DMS114 treated with DMSO at 0.1 percent for 48 hours (cell line): Measurements from ENCODE around the gene TPPP2.

Experiments used
- DNase-seq: peaks from one replicate; lab custom pipeline; 2025; ENCODE audit not compliant: unreplicated experiment; lab: John Stamatoyannopoulos, UW

The TPPP2 gene

DNA sequence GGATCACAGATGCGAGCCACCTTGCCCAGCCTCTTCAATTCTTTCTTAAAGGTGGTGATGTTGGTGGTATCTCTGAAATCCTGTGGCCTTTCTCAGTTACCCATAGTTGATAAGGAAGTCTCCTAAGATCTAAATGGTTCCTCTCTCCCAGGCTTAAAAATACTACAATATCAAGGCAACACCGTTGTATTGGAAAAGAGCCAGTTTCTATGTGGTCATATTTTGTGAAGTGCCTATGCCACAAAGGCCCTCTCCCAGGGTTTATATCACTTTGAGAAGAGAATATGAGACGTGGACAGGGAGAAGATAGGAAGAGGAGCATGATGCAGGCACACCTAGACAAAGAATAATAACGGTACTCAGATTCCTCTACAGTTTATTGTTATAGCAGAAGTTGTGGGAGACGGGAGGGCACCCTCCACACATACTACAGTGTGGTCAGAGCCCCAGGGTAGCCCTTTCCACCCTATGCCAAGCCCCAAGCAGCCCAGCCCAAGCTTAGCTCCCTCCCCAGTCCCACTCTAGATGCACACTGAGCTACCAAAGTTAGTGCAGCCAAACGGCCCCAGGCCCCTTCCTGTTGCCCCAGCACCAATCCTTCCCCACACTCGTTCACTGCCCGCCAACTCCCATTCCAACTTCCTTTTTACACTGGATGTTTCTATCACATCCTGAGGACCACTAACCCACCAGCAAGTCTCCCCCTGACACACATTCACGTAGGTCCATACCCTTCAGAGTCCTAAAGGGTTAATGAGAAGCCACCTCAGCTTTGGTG is 13.4 kb upstream of the TPPP2 start:
- DNase-seq = no peak

DNA sequence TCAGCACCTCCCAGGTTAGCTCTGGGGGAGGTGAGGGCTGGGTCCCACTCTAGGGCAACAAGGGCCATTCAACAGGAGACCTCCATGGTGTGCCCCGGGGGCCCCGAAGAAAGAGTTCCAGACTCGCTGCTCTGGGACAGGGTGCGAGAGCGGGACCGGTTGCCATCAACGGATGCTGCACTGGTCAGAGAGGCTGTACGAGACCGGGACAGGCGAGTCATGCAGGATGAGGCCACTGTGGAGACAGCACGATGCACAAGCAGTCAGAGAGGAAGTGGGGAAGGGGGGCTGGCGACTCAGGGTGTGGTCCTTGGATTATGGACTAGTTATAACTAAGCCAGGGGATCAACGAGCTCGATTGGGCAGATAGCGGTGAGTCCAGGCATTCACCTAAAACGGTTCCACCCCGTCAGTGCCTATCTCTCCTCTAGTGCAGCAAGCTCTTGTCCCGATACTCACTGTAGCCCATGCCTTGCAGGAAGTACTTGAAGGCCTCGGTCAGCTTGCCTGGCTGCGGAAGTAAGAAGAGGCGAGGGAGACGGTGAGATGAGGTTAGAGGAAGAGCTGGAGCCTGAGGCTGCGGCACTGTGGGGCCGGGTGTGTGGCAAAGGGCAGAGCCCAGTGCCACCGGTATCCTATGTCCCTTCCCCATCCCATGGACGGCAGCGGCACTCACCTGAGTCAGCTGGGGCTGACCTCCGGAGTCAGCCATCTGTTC is 12.3 kb upstream of the TPPP2 start:
- no peak for DNase-seq

DNA sequence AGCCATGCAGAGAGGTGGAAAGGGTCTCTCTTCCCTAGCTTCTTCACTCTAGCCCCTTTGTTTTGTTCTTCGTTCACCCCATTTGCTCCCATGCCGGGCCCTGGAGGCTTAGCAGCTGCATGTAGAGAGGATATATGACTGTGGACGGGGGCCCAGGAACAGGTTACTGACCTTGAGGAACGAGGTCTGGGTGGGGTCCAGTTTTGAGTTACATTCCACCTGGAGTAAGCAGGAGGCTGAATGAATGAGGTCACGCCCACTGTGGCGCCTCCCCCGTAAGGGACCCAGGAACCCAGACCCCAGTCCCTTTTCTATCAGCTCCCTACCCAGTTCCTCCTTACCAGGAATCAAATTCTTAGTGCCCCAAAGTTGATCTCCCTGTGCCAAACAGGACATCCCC is 11.7 kb upstream of the TPPP2 start:
- no peak for DNase-seq

DNA sequence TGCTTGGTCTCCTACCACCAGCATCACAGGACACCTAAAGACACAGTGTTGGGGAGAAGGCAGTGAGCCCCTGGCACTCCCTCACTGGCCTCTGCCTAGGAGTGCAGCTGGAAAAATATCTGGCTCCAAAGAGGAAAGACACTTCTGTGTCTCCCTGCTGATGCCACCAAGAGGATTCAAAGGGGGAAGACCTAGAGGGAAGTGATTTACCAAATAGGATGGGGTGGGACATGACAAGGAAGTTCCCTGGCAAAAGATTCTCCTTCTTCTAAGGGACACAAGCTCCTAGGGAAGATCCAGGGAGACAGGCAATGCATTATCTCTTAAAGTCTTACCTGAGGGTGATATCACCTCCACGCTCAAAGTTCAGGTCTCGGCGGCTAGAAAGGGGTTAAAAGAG is 11.2 kb upstream of the TPPP2 start:
- DNase-seq = no peak

DNA sequence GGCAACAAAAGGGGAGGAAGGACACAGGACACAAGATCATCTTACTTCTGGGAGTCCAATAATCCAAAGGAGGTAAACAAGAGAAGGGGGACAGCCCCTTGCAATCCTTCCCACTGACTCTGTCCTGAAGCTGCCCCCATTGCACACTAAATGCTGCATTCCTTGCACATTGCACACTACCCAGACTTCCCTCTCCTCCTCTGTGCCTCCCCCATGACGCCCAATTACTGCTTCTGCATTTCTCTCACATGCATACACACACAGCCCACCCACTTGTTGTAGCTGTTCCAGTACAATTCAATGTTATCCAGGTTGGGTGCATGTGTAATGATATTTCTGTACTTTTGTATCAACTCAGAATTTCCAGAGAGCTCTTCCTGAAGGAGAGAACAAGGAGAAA is 10.7 kb upstream of the TPPP2 start:
- DNase-seq = no peak

DNA sequence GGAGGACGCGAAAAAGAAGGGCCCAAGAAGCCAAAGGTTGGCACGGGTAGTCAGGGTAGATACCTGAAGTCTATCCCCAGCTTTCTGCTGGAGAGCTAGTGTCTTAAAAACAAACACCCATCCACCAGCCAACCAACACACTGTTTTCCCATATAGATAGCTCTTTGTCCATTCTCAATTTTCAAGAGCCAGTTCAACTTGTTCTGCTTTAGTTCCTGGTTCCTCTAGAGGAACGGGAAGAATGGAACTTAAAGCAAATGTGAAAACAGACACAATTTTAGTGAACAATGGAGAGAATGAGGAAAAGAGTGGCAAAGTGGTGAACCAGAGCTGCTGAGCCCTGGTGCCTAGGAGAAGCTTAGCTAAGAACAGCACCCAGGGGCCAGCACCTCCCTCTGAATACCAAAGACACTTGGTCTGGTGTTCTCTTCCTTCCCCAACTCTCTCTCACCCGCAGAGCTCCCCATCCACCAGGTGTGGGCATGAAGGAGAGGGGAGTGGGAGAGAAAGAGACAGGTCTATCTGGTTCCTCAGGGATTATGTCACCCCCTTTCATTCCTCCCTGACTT is 9.0 kb upstream of the TPPP2 start:
- no peak for DNase-seq

DNA sequence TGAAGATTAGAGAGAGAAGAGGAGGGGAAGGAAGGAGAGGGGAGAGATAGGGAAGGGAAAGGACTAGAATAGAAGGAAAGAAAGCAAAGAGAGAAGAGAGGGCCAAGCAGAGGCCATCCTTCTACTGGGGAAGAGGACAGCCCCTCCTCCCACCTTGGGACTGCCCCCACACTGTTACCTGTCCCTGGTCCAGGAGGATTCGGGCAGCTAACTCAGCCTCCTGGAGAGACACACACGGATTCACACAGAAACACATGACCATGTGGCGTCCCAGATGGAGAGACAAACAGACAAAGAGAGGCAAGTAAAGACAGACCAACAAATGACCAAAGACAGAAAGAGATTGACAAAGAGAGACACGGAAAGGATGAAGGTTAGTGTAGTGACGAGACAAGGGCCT is 7.3 kb upstream of the TPPP2 start:
- no peak for DNase-seq

DNA sequence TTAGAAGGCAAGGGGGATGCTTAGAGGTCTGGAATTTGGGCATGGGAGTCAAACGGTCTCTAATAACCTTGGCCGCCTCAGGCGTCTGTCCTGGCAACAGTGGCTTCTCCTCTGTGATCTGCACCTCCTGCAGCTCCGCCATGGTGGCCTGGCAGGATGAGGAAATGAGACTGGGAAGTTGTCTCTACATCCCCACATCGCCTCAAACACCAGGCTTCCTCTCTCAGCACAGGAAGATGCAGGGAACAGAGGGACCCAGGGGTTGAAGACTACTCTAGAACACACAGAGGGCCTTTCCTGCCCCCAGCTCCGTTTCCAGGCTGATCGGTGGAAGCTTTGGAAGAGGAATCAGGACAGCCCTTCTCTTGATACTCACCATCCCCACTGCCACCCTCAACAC is 6.8 kb upstream of the TPPP2 start:
- DNase-seq = no peak

DNA sequence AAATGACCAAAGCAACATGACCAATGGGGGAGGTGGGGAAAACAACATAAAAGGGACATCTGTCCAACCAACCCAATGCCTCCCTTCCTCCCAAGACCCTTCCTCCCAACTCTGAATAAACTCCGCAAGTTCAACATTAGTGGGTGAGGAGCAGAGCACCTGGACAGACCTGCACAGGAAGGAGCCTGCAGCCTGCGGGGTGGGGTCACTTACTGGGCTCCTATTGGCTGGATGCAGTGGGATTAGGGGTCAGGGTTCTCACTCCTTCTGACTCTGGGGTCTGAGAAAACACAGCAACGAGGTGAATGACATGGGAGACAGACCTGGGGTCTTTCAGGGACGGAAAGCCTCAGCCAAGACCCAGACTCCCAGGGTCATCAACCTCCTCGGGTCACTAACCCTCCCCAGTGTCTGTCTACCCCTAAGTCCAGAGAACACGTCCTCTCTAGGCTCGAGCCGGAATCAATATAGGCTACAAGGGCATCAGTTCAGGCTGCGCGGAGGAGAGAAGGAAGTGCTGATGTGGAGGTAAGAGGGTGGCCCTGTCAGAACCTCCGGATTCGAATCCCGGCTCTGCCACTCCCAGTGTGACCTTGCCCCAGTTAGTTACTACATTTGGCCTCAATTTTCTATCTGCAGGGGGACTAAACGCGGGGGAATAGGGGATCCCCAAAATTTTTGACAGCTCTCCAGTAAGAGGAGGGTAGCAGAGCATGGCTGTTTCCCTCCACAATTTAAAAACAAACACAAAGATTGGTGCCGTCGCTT is 6.0 kb upstream of the TPPP2 start:
- no peak for DNase-seq

DNA sequence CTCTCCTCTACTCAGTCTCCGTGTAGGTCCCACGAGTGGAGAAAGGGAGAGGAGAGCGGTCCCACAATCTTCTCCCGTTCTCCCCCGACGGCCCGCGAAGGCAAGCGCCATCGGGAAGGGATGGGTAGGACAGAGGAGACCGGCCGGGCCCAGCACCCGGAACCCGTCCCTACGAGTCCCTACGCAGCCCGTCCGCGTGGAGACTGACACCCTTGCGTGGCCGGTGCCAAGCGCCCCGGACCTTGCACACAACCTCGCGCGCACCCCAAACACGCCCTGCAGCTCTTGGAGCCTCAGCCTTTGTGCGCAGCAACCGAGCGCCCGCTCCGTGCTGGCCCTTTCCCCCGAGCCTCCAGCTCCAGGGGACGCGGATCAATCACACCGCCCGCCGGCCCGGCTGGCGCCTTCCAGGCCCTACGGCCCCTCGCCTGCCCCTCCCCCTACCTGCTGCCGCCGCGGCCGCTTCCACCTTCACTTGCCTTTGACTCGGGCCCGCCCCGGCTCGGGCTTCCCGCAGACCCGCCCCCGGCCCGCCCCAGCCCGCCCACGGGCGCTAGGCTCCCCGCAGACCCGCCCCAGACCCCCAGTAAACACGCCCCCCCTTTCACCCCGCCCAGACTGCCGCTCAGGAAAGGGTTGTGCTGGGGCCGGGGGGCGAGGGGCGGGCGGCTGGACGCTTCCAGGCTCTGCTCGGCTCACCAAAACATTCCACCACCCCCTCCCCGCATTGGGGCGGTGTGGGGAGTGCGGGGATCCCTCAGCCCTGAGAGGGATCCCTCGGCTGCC is 5.2 kb upstream of the TPPP2 start, which contains the start of gene NDRG2:
Gene NDRG2 (minus strand): TSS at position 477 of the 786 bp plus-strand sequence. CDS start 1,746 bp downstream, outside the sequence.
- no peak for DNase-seq

DNA sequence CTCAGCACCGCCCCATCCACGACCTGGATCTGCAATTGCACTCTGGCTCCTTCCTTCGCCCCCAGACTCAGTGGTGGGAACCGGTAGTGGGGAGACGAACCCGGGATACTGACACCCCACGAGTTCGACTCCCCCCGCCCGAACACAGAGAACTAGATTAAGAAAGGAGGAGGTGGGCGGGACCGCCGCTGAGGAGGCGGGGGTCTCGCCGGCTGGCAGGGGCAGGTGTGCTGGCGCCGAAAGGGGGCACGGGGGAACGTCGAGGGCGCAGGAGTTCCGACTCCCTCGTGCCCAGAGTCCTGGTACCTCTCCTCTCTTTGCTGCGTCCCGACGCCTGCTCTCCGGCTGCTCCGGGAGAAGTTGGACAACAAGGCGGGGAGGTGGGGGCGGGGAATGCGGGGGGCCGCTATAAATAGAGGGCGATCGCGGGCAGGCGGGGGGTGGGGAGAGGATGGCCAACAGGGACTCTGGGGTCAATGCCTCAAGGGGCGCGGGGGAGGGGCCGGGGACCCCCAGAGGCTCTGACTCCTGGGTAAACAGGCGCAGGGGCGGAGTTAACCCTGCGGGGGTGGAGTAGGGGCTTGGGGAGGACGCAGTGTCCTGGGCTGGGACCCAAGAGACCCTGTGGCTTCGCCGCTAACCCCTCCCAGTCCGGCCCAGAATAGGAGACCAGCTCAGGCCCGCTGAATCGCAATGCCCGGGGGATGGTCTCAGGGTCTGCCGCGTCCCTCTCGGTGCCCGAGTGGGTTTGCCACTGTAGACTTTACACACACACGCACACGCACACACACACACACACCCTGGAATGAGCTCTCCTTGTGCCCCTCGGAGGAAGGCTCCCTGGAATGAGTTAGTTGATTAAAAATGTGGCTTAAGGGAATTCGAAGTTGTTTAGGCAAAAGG is 4.4 kb upstream of the TPPP2 start:
- DNase-seq = no peak

DNA sequence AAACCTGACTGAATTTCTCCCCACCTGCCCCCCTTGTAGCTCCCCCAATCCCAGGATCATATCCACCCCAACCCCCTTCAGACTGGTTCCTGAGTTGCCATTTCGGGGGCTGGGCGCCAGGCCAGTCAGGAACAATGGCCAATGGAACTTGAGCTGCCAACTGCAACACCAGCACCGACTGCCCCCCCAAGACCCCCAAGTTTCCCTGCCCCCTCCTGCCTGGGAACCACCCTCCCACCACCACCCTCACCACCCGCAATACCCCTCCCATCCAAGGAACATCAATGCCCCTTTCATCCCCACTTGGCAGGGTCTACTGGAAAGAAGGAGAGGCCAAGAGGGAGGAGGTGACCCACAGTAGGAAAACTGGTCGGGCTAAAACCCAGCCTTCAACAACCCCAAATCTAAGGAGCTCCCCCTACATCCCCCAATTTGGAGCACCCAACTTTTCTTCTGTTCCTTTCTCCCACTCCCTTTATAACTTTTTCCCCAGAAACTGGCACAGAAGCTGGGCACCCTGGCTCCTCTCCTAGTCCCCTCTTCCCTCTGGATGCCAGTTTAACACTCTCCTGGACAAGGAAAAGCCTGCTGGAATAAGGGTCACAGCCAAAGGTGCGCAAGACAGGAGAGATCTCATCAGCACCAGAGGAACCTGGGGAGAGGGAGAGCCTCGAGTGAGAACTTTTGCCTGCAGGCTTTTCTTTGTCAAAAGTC is 3.6 kb upstream of the TPPP2 start:
- no peak for DNase-seq

DNA sequence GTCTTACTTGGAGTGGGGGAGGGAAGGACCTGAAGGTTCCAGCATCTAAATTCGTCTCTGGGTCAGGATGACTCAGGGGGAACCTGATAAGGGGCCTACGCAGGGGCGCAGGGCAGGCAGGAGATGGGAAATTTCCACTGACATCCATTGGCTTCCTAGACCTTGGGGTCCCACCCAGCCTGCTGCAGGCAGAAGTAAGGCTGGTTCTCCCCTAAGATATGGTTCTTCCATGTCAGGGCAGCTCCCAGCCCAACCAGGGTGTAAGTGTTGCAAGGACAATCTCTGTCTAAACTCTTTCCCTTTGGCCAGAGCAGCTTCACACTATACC is 3.1 kb upstream of the TPPP2 start:
- DNase-seq = no peak

DNA sequence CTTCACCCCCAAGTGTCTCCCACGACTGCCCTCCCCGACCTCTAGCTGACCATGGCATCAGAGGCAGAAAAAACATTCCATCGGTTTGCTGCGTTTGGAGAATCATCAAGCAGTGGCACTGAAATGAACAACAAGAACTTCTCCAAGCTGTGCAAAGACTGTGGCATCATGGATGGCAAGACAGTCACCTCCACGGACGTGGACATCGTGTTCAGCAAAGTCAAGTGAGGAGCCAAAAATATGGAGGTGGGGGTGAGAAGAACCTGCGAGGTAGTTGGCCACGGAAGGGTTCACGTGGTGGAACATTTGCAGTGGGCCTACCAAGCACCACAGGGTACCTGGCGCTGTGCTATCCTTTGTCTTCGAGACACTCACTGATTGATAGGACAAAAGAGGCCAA is 514 bp downstream of the TPPP2 start:
- no peak for DNase-seq

DNA sequence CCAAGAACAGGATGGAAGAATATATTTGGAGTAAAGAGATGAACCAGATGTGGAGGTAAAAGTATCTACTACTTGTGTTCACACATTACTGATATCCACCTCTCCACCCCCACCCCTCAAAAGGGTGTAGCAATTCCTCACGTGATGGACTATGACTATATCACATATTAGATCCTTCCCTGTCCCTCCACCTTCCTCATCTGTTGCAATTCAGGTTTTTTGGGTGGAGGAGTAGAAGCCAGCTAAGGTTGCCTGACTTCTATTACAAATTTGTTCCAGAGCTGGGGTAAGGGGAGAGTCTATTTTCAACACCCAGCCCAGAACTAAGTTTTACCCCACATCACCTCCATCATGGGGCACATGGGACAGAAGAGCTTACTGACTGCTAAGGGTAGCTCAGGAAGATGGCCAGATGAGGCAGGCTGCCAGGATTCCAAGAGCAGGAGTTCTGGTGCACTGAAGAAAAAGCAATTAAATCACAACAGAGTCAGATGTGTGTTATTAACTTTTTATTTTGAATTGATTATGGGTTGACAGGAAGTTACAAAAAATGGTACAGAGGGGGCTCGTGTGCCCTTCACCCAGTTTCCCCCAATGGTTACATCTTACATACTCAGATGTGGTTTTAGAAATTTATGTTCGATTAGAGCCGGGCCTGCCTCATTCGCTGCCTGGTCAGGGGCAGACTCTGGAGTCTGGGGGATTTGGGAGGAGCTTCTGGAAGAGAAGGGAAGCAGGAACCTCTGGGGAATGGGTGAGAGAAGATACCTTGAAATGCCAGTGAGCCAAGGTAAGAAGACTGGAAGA is 2.5 kb downstream of the TPPP2 start:
- DNase-seq = no peak

DNA sequence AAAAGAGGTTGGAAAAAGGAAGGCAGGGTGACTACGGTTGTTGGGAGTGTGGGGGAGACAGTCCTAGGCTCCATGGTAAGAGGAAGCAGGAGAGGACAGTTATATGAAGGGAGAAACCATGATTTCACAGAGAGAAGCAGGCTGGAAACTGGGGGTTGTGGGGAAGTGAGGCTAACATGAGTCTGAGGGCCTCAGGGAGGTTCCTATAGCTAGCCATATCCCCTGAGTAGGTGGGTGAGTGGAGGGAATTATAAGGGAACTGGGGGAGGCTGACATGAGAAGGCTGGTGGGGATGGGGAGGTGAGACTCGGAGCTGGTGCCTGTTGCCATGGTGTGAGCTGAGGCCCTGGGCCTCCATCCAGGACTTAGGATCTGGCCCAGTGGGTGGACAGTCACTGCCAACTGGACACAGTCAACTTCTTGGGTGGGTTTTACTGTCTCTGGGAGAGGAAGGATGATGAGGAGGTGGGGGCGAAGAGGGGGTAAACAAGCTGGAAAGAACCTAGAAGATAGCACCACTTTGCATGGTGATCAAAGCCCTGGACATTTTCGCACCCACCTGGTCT is 3.2 kb downstream of the TPPP2 start:
- no peak for DNase-seq

DNA sequence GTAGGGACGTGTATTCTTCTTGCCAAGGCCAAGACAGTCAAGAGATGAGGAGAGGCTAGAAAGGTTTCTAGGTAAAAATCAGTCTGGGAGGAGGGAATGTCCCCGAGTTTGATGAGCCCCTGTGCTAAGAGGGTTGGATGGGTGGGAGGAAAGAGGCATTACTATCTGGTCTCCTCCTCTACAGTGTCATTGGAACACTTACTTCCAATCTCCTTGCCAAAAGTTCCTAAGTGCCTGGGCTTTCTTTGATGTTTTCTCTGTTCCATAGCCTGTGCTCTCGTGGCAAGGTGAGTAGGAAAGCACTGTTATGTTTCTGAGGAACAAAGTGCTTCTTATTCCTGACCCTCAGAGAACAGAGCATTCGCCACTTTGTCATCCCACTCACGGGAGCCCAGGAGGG is 4.7 kb downstream of the TPPP2 start, which contains the start of gene RNASE13:
Gene RNASE13 (minus strand): TSS at position 101 of the 400 bp plus-strand sequence. CDS start 519 bp downstream, outside the sequence.
- no peak for DNase-seq

DNA sequence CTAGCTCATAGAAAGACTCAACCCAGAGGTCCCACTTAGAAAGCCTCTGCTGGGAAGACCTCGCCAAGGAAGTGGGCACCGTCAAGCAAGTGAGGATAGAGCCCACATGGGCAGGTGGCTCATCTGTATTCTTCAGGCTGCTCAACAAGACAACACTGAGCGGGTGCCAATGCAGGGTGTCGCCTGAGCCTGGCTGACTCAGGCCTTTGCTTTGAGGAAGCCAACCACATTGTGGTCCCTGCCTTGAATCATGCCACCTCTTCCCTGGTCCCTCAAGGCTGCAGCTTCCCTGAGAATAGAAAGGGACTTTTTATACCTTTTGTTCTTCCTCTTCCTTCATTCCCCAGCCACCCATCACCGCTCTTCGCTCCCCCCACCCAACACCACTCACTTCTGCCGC is 6.7 kb downstream of the TPPP2 start:
- no peak for DNase-seq
